WERI-Rb-1 (cell line): ENCODE measurements around the gene SLIT3.

Experiments used
- DNase-seq: peaks from one replicate; pipeline ENCODE4 v3.0.0-alpha.2; 2020
- H3K27ac ChIP-seq: fragments of 250-450 bp; sonication (Bioruptor Pico); 2 replicates; pipeline ENCODE4 v1.5.1; 2020; ENCODE audit warnings: mild to moderate bottlenecking, moderate library complexity
- H3K27me3 ChIP-seq: fragments of 250-450 bp; sonication (Bioruptor Pico); 2 replicates; pipeline ENCODE4 v1.5.1; 2021; ENCODE audit warnings: mild to moderate bottlenecking, low read depth, moderate library complexity; ENCODE audit not compliant: insufficient read depth, severe bottlenecking
- H3K36me3 ChIP-seq: fragments of 250-450 bp; sonication (Bioruptor Pico); 2 replicates; pipeline ENCODE4 v1.5.1; 2020; ENCODE audit warnings: mild to moderate bottlenecking, moderate library complexity
- H3K4me3 ChIP-seq: 2 replicates; pipeline ENCODE4 v1.5.1; 2011; ENCODE audit warnings: low read depth, mild to moderate bottlenecking, control low read depth, low read length
- H3K9me3 ChIP-seq: fragments of 250-450 bp; sonication (Bioruptor Pico); 2 replicates; pipeline ENCODE4 v1.5.1; 2021; ENCODE audit warnings: mild to moderate bottlenecking, moderate library complexity; ENCODE audit not compliant: severe bottlenecking
- TF ChIP-seq, protein P1 (sequence below): IDR thresholded peaks from 2 replicates; pipeline ENCODE4 v1.5.1; 2011; ENCODE audit warnings: low read depth, mild to moderate bottlenecking, control low read depth, inconsistent platforms, low read length

SLIT3 gene

DNA sequence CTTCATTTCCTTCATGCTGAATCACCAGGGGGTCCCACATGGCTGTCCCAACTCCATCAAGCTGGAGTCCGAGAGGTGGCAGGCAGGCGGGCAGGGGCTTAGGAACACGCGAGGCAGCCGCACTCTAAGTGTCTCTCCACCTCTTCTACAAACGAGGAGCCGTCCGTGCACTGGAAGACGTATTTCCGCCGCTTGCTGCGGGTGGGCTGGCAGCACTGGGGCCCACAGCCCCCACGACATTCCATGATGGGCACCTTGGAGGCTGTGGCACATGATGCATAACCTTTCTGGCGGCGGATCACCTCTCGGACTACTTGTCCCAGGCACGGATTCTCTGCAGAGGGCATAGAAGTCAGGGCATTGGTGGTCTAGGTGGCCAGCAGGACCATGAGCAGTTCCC is 634.6 kb downstream of the SLIT3 start:
- Histone ChIP-seq H3K9me3 (no peaks in the 10 kb centered on the region), H3K36me3 (no peaks in the 10 kb centered on the region), H3K27me3 (no peaks in the 10 kb centered on the region), H3K27ac (no peak overlapping the region), H3K4me3 (no peak overlapping the region)
- DNase-seq, result no peak
- TF ChIP-seq, protein P1, sequence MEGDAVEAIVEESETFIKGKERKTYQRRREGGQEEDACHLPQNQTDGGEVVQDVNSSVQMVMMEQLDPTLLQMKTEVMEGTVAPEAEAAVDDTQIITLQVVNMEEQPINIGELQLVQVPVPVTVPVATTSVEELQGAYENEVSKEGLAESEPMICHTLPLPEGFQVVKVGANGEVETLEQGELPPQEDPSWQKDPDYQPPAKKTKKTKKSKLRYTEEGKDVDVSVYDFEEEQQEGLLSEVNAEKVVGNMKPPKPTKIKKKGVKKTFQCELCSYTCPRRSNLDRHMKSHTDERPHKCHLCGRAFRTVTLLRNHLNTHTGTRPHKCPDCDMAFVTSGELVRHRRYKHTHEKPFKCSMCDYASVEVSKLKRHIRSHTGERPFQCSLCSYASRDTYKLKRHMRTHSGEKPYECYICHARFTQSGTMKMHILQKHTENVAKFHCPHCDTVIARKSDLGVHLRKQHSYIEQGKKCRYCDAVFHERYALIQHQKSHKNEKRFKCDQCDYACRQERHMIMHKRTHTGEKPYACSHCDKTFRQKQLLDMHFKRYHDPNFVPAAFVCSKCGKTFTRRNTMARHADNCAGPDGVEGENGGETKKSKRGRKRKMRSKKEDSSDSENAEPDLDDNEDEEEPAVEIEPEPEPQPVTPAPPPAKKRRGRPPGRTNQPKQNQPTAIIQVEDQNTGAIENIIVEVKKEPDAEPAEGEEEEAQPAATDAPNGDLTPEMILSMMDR, result no peak

DNA sequence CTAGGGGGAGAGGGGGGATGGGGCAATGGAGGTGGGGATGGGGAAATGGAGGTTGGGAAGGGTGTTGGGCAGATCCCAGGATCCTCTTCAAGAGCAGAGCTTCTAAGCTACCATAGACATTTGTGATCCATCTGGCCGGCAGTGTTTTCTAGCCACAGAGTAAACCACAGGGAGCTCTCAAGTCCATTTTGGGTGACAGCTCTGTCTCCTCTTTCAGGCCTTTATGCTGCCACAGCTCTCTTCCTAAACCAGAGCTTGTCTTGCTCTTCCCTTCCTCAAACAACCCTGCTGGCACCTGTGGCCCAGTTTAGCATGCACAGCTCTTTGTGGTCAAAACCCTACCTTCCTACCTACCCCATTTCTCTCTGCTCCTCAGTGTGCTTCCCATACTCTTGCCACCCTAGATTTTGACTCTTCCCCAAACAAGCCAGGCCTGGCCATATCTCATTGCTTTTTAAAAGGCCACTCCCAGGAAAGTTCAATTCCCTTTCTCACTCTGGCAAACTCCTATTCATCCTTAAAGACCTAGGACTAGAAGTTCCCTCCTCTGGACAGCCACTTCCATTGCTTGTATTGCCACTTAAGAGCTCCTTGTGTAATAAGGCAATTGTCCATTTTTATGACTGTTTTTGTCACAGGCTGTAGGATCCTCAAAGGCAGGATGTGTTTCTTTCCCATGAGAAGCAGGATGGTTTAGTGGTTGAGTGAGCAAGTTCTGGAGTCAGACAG is 637.5 kb downstream of the SLIT3 start:
- DNase-seq, result no peak
- no peak overlapping the region for H3K27ac ChIP-seq
- TF ChIP-seq, protein P1, result no peak
- H3K36me3 ChIP-seq, result no peaks in the 10 kb centered on the region
- no peaks in the 10 kb centered on the region for H3K27me3 ChIP-seq
- no peak overlapping the region for H3K4me3 ChIP-seq
- no peaks in the 10 kb centered on the region for H3K9me3 ChIP-seq

GRCh38 chr5:168661593-168662485 is 639.1 kb downstream of the SLIT3 start:
- TF ChIP-seq, protein P1, result no peak
- no peak overlapping the region for H3K4me3 ChIP-seq
- H3K36me3 ChIP-seq, result no peaks in the 10 kb centered on the region
- H3K9me3 ChIP-seq, result no peaks in the 10 kb centered on the region
- no peak overlapping the region for H3K27ac ChIP-seq
- no peak for DNase-seq
- no peaks in the 10 kb centered on the region for H3K27me3 ChIP-seq

DNA sequence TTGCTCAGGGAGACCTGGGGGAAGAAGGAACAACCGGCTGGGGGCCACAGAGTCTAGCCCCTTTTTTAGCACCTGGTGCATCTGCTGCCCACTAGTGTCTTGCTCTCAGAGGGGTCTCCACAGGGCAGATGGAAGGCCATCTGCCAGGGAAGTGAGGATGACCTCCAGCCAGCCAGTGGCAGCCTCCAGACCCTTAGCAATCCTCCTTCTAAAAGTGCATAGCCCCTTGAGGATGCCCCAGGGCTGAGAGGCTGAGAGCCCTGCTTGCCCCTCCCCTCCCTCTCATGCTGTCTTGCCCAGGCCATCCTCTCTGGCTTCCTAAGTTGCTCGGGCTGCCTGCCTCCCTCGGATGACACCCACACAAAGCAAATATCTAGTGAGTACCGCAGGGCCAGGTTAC is 640.2 kb downstream of the SLIT3 start:
- no peak for DNase-seq
- Histone ChIP-seq H3K27ac (no peak overlapping the region), H3K27me3 (no peaks in the 10 kb centered on the region), H3K9me3 (no peaks in the 10 kb centered on the region), H3K36me3 (no peaks in the 10 kb centered on the region), H3K4me3 (no peak overlapping the region)
- TF ChIP-seq, protein P1, result no peak

- Histone ChIP-seq H3K36me3 (no peaks in the 10 kb centered on the region), H3K4me3 (no peak overlapping the region), H3K27me3 (no peaks in the 10 kb centered on the region), H3K27ac (no peak overlapping the region), H3K9me3 (no peaks in the 10 kb centered on the region)
- no peak for DNase-seq
- TF ChIP-seq, protein P1, result no peak
Observed at GRCh38 chr5:168659286-168659847, 641.6 kb downstream of the SLIT3 start.
